ENCODE results near the gene ZNF286A.
"Not testable (repeated sequence)": the region's sequence is repeated elsewhere in the genome, so short reads cannot be mapped to it uniquely, and the experiment has no call there.

Gene ZNF286A

DNA sequence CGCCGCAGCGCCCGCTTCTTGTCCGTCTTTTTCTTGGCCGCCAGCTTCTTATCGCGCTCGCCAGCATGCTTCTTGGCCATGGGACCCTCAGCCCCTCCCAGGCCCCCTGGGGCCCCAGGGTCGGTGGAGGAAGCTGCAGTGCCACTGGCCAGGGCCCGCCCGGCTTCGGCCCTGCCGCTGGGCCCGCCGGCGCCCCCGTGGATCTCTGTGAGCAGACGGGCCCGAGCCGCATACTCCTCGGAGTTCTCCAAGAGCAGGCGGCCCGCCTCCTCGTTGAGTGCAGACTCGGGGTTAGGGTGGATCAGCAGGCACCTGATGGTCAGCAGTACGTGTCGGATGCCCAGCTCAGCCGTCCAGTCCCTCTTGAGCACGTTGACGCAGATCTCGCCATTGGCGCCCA lies 4.7 kb downstream of the ZNF286A start:
- DNase-seq = not testable (repeated sequence)

DNA sequence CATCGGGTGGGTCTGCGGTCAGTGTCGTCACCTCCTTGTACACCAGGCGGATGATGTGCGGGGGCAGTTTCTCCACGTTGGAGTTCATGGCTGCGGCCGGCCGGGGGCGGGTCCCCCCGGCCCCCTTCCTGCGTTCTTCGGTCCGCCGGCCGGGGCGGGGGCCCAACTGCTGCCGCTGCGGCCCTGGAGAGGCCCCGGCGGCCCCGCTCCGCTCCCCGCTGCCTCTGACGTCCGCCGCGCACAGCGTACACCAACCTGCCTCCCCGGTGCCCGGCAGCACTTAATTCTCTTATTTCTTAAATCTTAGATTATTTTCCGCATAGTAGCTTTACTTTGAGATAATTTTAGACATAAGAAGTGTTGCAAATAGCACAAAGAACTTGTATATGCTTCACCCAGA lies 5.3 kb downstream of the ZNF286A start:
- not testable (repeated sequence) for DNase-seq

GRCh38 chr17:15708879-15709278 lies 9.3 kb downstream of the ZNF286A start:
- DNase-seq = not testable (repeated sequence)

DNA sequence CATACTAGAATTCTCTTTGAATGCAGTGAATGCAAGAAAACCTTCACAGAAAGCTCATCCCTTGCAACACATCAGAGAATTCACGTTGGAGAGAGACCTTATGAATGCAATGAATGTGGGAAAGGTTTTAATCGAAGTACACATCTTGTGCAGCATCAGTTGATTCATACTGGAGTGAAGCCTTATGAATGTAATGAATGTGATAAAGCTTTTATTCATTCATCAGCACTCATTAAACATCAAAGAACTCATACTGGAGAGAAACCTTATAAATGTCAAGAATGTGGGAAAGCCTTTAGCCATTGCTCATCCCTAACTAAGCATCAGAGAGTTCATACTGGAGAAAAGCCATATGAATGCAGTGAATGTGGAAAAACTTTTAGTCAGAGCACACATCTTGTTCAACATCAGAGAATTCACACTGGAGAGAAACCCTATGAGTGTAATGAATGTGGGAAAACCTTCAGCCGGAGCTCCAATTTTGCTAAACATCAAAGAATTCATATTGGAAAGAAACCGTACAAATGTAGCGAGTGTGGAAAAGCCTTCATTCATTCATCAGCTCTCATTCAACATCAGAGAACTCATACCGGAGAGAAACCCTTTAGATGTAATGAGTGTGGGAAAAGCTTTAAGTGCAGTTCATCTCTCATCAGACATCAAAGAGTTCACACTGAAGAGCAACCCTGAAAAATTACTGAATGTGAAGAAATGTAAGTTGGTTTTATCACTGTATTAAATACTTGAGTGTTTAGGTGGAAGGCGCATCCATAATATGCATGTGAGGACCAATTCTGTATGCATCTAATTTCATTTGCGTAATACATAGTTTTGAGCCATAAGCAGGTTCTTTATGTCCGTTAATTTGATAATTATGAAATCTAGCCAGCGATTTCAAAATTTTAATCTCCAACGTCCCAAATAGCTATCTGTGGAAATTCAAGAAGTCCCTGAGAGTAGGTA lies 17.3 kb downstream of the ZNF286A start:
- DNase-seq = not testable (repeated sequence)

GRCh38 chr17:15730535-15730934 lies 31.0 kb downstream of the ZNF286A start:
- DNase-seq = not testable (repeated sequence)

DNA sequence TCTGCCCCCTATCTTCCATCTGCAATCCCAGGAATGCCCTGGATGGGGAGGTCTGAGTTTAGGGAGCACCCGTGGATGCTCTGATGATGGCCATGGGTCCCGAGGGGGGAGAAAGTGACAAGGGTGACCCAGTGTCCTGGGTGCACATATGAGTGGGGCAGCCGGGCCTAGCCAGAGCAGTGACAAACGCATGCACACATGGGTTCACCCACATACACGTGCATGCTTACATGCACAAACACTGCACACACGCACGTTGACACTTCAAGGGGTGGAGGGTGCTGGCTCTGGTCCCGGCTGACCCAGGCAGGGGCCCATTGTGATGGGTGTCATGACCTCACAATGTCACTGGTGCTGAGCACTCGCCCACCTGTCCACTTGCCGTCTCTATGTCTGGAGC lies 32.3 kb downstream of the ZNF286A start, which contains the start of gene TBC1D26:
TBC1D26 (plus strand) TSS at position 384 of the 400 bp plus-strand sequence. CDS start 3,066 bp downstream, outside the sequence.
- DNase-seq = not testable (repeated sequence)

- DNase-seq = not testable (repeated sequence)
These were observed 33.7 kb downstream of the ZNF286A start for GRCh38 chr17:15733174-15733789.

DNA sequence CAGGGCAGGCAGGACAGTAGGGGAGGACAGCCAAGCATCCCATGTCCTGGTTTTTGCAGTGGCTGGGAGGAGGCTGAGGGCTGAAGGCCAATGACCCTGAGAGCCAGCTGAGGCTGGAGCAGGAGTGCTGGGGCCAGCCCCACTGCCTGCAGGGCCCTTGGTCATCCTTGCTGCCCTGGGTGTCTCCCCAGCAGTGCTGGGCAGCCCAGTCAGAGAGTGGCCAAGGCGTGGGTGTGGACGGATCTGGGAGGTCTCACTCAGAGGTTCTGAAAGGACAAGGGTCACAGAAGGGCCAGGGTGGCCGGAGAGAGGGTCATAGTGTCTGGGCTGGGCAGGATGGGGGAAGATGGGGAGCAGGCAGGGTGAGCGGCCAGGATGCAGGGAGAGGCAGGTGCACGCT lies 37.0 kb downstream of the ZNF286A start:
- not testable (repeated sequence) for DNase-seq

GRCh38 chr17:15738066-15738465 lies 38.5 kb downstream of the ZNF286A start:
- no peak for DNase-seq

GRCh38 chr17:15739259-15739658 lies 39.7 kb downstream of the ZNF286A start:
- not testable (repeated sequence) for DNase-seq

GRCh38 chr17:15740041-15740440 lies 40.5 kb downstream of the ZNF286A start:
- not testable (repeated sequence) for DNase-seq

- DNase-seq = no peak
These were observed 41.1 kb downstream of the ZNF286A start for GRCh38 chr17:15740570-15741120.

GRCh38 chr17:15741624-15742023 lies 42.1 kb downstream of the ZNF286A start:
- no peak for DNase-seq

- no peak for DNase-seq
These were observed 42.7 kb downstream of the ZNF286A start for GRCh38 chr17:15742051-15742795.

DNA sequence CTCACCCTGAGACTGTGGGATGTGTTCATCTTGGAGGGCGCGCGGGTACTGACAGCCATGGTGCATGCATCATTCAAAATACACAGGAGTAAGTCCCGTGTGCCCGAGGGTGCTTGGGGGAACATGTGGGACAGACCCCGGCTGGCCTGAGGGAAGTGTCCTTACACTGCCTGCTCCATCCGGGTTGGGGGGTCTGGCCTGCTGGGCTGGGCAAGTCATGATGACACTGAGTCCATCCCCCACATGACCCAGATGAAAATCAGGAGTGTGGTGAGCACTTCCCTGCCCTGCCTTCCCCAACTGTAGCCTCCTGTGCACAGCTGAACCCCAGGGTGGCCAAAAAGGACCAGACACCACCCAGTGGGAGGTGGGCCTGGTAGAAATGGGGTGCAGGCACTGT lies 43.4 kb downstream of the ZNF286A start:
- DNase-seq = no peak

GRCh38 chr17:15744074-15744676 lies 44.6 kb downstream of the ZNF286A start:
- DNase-seq = no peak

GRCh38 chr17:15744885-15745284 lies 45.3 kb downstream of the ZNF286A start:
- no peak for DNase-seq

- not testable (repeated sequence) for DNase-seq
These were observed 49.9 kb downstream of the ZNF286A start for GRCh38 chr17:15749403-15749802.

DNA sequence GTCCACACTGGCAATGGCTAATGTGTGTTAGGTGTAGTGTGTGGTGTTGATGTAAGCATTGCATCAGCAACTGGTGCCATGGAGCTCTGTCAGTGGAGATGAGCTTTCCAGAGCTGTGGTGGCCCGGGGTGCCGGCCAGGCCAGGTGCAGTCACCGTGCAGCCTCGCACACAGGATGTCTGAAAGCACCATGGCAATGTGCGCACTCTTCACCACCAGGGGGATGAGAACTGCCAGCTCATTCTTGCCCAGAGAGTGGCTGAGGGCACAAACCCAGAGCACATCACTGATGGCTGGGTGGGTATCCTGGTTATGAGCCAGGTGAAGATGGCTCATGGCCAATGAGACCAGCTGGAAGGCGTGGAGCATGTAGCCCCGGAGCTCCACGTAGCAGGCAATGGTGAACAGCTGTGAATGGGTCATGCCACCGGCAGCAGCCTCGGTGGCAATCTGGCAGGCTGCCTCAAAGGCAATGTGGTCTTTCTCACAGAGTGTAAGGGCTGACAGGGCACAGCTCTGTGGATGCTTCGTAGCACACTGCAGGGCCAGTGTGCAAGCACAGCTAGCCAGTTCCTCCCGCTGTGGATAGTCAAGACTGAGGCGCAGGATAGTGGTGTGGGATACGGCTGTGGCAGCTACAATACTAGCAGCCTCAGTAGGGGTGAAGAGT lies 69.4 kb downstream of the ZNF286A start:
- DNase-seq = not testable (repeated sequence)

Measured in NCI-H446 treated with DMSO at 0.1 percent for 48 hours (cell line).